SK-N-SH treated with all-trans-retinoic acid at 6 μM for 48 hours (cell line): ENCODE data around the gene TCP11L2.

Experiments
- ATAC-seq: fragments of 200-7000 bp; cut with Tn5 transposase; 3 replicates; pipeline ENCODE4 v1.9.1; 2020; ENCODE audit warnings: mild to moderate bottlenecking, moderate library complexity
- ARNTL ChIP-seq: fragments of 450-650 bp; formaldehyde crosslinking; IDR thresholded peaks from 2 replicates; pipeline ENCODE4 v1.5.0; 2020; ENCODE audit warnings: low read depth, mild to moderate bottlenecking, moderate library complexity, borderline replicate concordance
- BACH2 ChIP-seq: fragments of 250-450 bp; sonication (Bioruptor Pico); IDR thresholded peaks from 2 replicates; pipeline ENCODE4 v1.9.0; 2021; ENCODE audit warnings: mild to moderate bottlenecking, borderline replicate concordance
- CSDC2 ChIP-seq: fragments of 250-450 bp; sonication (Bioruptor Pico); IDR thresholded peaks from 2 replicates; pipeline ENCODE4 v1.5.0; 2020; ENCODE audit warnings: mild to moderate bottlenecking, moderate library complexity
- ESRRG ChIP-seq: fragments of 250-450 bp; sonication (Bioruptor Pico); IDR thresholded peaks from 2 replicates; pipeline ENCODE4 v1.6.1; 2021; ENCODE audit warnings: mild to moderate bottlenecking
- GLIS3 ChIP-seq: fragments of 250-450 bp; sonication (Bioruptor Pico); IDR thresholded peaks from 2 replicates; pipeline ENCODE4 v1.5.0; 2020; ENCODE audit warnings: mild to moderate bottlenecking, moderate library complexity
- ISL1 ChIP-seq: fragments of 250-450 bp; sonication (Bioruptor Pico); IDR thresholded peaks from 2 replicates; pipeline ENCODE4 v2.1.2; 2022; ENCODE audit warnings: mild to moderate bottlenecking, moderate library complexity
- OSR1 ChIP-seq: fragments of 250-450 bp; sonication (Bioruptor Pico); IDR thresholded peaks from 2 replicates; pipeline ENCODE4 v1.8.0; 2022; ENCODE audit warnings: moderate library complexity, mild to moderate bottlenecking, inconsistent platforms
- PPARA ChIP-seq: fragments of 250-450 bp; sonication (Bioruptor Pico); IDR thresholded peaks from 2 replicates; pipeline ENCODE4 v1.5.0; 2020; ENCODE audit warnings: mild to moderate bottlenecking, borderline replicate concordance
- RARB ChIP-seq: fragments of 250-450 bp; sonication (Bioruptor Pico); IDR thresholded peaks from 2 replicates; pipeline ENCODE4 v1.8.0; 2021; ENCODE audit warnings: mild to moderate bottlenecking, moderate library complexity
- TCF4 ChIP-seq: fragments of 250-450 bp; sonication (Bioruptor Pico); IDR thresholded peaks from 2 replicates; pipeline ENCODE4 v1.8.0; 2021; ENCODE audit warnings: mild to moderate bottlenecking, moderate library complexity, borderline replicate concordance
- TOX ChIP-seq: fragments of 250-450 bp; sonication (Bioruptor Pico); IDR thresholded peaks from 2 replicates; pipeline ENCODE4 v1.8.0; 2021; ENCODE audit warnings: mild to moderate bottlenecking, moderate library complexity, borderline replicate concordance
- ZC3H10 ChIP-seq: fragments of 250-450 bp; sonication (Bioruptor Pico); IDR thresholded peaks from 2 replicates; pipeline ENCODE4 v1.5.1; 2021; ENCODE audit warnings: mild to moderate bottlenecking, moderate library complexity
- ZFP3 ChIP-seq: fragments of 250-450 bp; sonication (Bioruptor Pico); IDR thresholded peaks from 2 replicates; pipeline ENCODE4 v1.5.0; 2020; ENCODE audit warnings: mild to moderate bottlenecking, moderate library complexity
- ZFP30 ChIP-seq: fragments of 450-650 bp; formaldehyde crosslinking; IDR thresholded peaks from 2 replicates; pipeline ENCODE4 v1.5.0; 2022; ENCODE audit warnings: mild to moderate bottlenecking, moderate library complexity
- ZNF565 ChIP-seq: fragments of 450-650 bp; formaldehyde crosslinking; conservative IDR thresholded peaks from 2 replicates; pipeline ENCODE4 v1.5.0; 2020; ENCODE audit warnings: low read depth, mild to moderate bottlenecking, moderate library complexity
- ZNF70 ChIP-seq: fragments of 450-650 bp; formaldehyde crosslinking; IDR thresholded peaks from 2 replicates; pipeline ENCODE4 v1.5.0; 2020; ENCODE audit warnings: mild to moderate bottlenecking, moderate library complexity
- ZNF8 ChIP-seq: fragments of 450-650 bp; formaldehyde crosslinking; IDR thresholded peaks from 2 replicates; pipeline ENCODE4 v1.5.0; 2020; ENCODE audit warnings: mild to moderate bottlenecking, moderate library complexity
- TF ChIP-seq, protein P1 (sequence below): fragments of 250-450 bp; sonication (Bioruptor Pico); IDR thresholded peaks from 2 replicates; pipeline ENCODE4 v1.8.0; 2021; ENCODE audit warnings: low read depth, mild to moderate bottlenecking, moderate library complexity, borderline replicate concordance
- TF ChIP-seq, protein P2 (sequence below): fragments of 250-450 bp; sonication (Bioruptor Pico); IDR thresholded peaks from 2 replicates; pipeline ENCODE4 v1.5.1; 2020; ENCODE audit warnings: low read depth, mild to moderate bottlenecking, moderate library complexity
- TF ChIP-seq, protein P3 (sequence below): fragments of 250-450 bp; sonication (Bioruptor Pico); IDR thresholded peaks from 2 replicates; pipeline ENCODE4 v1.5.0; 2020; ENCODE audit warnings: mild to moderate bottlenecking, moderate library complexity
- TF ChIP-seq, protein P4 (sequence below): fragments of 250-450 bp; sonication (Bioruptor Pico); IDR thresholded peaks from 2 replicates; pipeline ENCODE4 v1.8.0; 2020; ENCODE audit warnings: mild to moderate bottlenecking, moderate library complexity, borderline replicate concordance
- TF ChIP-seq, protein P5 (sequence below): fragments of 250-450 bp; sonication (Bioruptor Pico); IDR thresholded peaks from 2 replicates; pipeline ENCODE4 v1.5.1; 2021; ENCODE audit warnings: mild to moderate bottlenecking, moderate library complexity

Gene TCP11L2

DNA sequence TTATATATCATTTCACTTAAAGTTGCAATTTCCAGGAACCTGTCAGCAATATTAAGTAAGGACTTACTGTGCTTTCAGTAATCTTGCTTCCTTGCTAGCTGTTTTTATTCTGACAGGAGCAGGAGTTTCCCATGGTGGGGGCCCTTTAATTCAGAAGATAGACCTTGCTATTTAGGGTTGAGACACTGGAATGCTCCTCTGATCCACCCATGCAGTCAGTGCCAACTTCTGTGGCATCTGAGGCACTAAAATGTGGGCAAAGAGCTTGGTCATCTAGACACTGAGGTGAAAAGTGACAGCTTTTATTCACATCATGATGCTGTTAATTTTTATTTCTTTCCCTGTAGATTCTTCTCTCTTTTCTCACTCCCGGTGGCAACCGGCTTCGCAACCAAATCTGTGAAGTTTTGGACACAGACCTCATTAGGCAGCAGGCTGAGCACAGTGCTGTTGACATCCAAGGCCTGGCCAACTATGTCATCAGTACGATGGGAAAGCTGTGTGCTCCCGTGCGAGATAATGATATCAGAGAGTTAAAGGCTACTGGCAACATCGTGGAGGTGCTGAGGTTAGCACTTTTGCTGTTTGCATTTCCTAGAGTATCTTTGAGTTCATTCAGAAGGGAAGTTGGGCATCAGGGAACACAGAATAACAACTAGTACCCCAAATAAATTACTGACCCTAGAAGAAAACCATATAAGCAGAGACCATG, 18.8 kb downstream of the TCP11L2 start (continued):
- no peak for TF ChIP-seq ZNF70 (CRISPR knock-in tag)

DNA sequence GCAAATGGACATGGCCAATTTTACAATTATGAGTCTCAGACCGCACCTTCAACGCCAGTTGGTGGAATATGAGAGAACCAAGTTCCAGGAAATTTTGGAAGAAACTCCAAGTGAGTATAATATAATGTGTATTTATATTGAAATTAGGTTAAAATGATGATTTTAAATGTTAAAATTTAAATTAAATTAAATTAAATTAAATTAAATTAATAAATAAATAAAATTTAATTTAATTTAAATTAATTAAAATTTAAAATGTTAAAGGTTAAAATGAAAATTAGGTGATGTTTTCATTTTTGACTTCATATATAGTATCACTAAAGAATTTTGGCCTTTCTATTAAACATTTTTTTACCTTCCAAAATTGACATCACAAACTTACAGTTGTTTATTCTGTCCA, 21.0 kb downstream of the TCP11L2 start:
- TF ChIP-seq ZNF8 (CRISPR knock-in tag) (no peak), ZFP30 (CRISPR knock-in tag) (no peak), ZNF70 (CRISPR knock-in tag) (no peak), TCF4 (no peak), ZNF565 (no peak), ZFP3 (no peak), GLIS3 (CRISPR knock-in tag) (no peak), ISL1 (CRISPR knock-in tag) (no peak), CSDC2 (CRISPR knock-in tag) (no peak), BACH2 (CRISPR knock-in tag) (no peak), RARB (CRISPR knock-in tag) (no peak), PPARA (CRISPR knock-in tag) (no peak), OSR1 (no peak)
- TF ChIP-seq, protein P1, sequence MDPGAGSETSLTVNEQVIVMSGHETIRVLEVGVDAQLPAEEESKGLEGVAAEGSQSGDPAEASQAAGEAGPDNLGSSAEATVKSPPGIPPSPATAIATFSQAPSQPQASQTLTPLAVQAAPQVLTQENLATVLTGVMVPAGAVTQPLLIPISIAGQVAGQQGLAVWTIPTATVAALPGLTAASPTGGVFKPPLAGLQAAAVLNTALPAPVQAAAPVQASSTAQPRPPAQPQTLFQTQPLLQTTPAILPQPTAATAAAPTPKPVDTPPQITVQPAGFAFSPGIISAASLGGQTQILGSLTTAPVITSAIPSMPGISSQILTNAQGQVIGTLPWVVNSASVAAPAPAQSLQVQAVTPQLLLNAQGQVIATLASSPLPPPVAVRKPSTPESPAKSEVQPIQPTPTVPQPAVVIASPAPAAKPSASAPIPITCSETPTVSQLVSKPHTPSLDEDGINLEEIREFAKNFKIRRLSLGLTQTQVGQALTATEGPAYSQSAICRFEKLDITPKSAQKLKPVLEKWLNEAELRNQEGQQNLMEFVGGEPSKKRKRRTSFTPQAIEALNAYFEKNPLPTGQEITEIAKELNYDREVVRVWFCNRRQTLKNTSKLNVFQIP (CRISPR knock-in tag) = no peak
- TF ChIP-seq, protein P2, sequence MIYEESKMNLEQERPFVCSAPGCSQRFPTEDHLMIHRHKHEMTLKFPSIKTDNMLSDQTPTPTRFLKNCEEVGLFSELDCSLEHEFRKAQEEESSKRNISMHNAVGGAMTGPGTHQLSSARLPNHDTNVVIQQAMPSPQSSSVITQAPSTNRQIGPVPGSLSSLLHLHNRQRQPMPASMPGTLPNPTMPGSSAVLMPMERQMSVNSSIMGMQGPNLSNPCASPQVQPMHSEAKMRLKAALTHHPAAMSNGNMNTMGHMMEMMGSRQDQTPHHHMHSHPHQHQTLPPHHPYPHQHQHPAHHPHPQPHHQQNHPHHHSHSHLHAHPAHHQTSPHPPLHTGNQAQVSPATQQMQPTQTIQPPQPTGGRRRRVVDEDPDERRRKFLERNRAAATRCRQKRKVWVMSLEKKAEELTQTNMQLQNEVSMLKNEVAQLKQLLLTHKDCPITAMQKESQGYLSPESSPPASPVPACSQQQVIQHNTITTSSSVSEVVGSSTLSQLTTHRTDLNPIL = no peak
- TF ChIP-seq, protein P3, sequence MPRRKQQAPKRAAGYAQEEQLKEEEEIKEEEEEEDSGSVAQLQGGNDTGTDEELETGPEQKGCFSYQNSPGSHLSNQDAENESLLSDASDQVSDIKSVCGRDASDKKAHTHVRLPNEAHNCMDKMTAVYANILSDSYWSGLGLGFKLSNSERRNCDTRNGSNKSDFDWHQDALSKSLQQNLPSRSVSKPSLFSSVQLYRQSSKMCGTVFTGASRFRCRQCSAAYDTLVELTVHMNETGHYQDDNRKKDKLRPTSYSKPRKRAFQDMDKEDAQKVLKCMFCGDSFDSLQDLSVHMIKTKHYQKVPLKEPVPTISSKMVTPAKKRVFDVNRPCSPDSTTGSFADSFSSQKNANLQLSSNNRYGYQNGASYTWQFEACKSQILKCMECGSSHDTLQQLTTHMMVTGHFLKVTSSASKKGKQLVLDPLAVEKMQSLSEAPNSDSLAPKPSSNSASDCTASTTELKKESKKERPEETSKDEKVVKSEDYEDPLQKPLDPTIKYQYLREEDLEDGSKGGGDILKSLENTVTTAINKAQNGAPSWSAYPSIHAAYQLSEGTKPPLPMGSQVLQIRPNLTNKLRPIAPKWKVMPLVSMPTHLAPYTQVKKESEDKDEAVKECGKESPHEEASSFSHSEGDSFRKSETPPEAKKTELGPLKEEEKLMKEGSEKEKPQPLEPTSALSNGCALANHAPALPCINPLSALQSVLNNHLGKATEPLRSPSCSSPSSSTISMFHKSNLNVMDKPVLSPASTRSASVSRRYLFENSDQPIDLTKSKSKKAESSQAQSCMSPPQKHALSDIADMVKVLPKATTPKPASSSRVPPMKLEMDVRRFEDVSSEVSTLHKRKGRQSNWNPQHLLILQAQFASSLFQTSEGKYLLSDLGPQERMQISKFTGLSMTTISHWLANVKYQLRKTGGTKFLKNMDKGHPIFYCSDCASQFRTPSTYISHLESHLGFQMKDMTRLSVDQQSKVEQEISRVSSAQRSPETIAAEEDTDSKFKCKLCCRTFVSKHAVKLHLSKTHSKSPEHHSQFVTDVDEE = no peak
- no peak for ATAC-seq

DNA sequence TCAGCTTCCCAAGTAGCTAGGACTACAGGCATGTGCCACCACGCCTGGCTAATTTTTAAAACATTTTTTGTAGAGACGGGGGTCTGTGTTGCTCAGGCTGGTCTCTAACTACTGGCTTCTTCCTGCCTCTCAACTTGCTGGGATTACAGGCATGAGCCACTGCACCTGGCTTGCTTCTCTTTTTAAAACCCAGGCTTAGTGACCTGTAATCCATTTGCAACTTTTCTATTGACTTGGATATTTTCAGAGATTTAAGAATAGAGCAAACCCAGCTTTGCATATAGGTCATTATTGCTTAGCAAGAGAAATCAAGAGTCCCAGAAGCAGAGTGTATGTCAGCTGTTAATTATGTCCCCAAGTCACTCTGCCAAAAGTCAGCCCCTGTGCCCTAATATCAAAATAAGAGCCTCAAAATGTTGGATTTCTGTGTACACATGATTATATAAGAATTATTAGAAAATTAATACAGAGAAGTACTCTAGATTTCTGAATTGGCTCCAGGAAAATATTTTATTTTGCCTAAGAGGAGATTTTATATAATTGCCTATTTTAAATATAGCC, 24.9 kb downstream of the TCP11L2 start:
- ATAC-seq = no peak

More for the DNA sequence above, 24.9 kb downstream of the TCP11L2 start:
- TF ChIP-seq, protein P4, sequence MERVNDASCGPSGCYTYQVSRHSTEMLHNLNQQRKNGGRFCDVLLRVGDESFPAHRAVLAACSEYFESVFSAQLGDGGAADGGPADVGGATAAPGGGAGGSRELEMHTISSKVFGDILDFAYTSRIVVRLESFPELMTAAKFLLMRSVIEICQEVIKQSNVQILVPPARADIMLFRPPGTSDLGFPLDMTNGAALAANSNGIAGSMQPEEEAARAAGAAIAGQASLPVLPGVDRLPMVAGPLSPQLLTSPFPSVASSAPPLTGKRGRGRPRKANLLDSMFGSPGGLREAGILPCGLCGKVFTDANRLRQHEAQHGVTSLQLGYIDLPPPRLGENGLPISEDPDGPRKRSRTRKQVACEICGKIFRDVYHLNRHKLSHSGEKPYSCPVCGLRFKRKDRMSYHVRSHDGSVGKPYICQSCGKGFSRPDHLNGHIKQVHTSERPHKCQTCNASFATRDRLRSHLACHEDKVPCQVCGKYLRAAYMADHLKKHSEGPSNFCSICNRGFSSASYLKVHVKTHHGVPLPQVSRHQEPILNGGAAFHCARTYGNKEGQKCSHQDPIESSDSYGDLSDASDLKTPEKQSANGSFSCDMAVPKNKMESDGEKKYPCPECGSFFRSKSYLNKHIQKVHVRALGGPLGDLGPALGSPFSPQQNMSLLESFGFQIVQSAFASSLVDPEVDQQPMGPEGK (CRISPR knock-in tag) = no peak
- TF ChIP-seq, protein P5, sequence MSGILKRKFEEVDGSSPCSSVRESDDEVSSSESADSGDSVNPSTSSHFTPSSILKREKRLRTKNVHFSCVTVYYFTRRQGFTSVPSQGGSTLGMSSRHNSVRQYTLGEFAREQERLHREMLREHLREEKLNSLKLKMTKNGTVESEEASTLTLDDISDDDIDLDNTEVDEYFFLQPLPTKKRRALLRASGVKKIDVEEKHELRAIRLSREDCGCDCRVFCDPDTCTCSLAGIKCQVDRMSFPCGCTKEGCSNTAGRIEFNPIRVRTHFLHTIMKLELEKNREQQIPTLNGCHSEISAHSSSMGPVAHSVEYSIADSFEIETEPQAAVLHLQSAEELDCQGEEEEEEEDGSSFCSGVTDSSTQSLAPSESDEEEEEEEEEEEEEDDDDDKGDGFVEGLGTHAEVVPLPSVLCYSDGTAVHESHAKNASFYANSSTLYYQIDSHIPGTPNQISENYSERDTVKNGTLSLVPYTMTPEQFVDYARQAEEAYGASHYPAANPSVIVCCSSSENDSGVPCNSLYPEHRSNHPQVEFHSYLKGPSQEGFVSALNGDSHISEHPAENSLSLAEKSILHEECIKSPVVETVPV (CRISPR knock-in tag) = no peak
- TF ChIP-seq ZFP30 (CRISPR knock-in tag) (no peak), ZFP3 (no peak), ARNTL (CRISPR knock-in tag) (no peak), GLIS3 (CRISPR knock-in tag) (no peak), TOX (no peak), ZC3H10 (no peak), CSDC2 (CRISPR knock-in tag) (no peak), PPARA (CRISPR knock-in tag) (no peak), ESRRG (CRISPR knock-in tag) (no peak), ZNF70 (CRISPR knock-in tag) (no peak), TCF4 (no peak), ZNF565 (no peak), ZNF8 (CRISPR knock-in tag) (no peak), OSR1 (no peak)
- TF ChIP-seq, protein P1 (CRISPR knock-in tag) = no peak
- TF ChIP-seq, all 23 proteins: peak for 0
